GM19193 (cell line): ENCODE data around the gene MTMR10.

Experiments
- POLR2A ChIP-seq: IDR thresholded peaks from 4 replicates; pipeline ENCODE4 v1.6.1; 2011; ENCODE audit not compliant: insufficient read depth, insufficient read length; ENCODE audit errors: extremely low read depth

The MTMR10 gene

DNA sequence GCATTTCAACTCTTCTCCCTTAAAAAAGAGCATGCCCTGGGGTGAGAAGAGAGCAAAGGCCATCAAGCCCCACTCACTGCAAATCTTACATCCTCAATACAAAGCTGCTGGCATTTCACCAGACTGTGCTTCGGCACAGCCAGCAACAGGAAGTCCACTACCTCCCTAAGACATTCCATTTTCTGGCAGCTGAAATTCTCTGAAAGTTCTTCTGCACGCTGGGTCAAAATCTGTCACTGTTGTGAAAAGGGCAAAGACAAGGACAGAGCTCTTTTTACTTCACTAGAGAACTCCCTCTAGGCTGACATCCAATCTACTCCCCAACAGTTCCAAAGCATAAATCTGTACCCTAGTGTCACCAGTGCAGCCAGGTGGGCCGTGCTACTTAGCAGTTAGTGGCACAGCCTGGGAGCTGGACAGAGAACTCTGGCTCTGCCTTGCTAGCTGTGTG, 6.3 kb downstream of the MTMR10 start:
- no peak for TF ChIP-seq POLR2A

DNA sequence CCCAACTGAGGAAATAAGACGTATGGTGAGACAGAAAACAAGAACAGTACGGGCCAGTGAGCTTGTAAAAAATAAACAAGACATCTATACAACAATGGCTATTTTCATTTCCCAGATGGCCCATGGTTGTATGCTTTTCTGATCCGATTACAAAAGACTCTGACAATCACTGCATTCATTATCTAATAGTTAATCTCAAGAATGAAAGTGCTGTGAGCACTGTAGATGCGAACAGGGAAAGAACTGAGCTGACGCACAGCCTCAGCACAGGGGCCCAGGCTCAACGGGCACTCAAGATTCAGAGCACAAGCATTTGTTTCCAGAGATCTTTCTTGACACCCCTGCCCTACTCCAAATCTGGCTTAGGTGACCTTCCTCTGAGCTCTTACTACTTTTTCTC, 6.9 kb downstream of the MTMR10 start:
- TF ChIP-seq POLR2A: no peak

DNA sequence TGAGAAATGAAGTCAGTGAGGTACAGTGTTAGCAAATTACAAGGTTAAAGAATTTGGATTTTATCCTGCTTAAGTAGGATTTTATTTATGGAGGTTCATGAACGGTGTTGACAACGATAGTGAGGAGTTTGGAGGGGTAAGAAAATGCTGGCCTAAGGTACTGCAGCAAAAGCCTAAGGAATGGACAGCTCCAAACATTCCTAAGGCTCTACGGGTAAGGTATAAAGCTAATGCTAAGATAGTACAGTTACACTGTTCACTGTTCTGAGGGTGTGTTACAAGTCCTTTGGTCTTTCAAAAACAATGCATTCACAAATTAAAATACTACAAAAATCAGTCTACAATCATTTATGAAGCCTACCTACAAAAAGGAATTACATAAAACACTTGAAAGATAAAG, 7.3 kb downstream of the MTMR10 start:
- no peak for TF ChIP-seq POLR2A

DNA sequence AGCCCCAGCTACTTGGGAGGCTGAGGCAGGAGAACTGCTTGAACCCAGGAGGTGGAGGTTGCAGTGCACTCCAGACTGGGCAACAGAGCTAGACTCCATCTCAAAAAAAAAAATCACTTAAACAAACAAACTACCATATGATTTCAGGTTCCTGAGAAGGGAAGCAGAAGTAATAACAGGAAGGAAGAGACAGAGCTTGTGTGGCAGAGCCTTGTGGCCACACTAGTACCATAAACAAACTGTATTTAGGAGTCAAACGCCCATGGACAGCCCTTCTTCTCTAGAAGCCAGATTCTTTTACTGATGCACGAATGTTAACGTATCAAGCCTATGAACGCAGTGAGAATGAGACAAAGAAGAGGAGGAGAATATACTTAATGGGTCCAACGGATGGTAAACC, 12.0 kb downstream of the MTMR10 start:
- TF ChIP-seq POLR2A: no peak

DNA sequence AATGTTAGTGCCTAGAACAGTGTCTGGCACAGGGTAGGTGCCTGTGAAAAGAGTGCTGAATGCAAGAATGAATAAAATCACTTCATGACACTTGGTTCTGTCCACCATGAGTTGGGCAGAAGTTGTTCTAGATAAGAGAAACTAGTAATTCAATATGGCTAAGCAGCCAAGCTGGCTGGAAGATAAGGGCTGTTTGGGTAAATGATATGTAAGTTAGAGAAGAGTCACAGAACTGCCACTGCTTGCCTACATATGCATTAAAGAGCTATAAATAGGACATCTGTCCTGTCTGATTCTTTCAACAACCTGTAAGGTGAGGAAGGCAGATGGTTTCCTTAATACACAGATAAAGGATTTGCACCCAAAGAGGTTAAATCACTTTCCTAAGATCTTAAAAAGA, 13.1 kb downstream of the MTMR10 start:
- no peak for TF ChIP-seq POLR2A

DNA sequence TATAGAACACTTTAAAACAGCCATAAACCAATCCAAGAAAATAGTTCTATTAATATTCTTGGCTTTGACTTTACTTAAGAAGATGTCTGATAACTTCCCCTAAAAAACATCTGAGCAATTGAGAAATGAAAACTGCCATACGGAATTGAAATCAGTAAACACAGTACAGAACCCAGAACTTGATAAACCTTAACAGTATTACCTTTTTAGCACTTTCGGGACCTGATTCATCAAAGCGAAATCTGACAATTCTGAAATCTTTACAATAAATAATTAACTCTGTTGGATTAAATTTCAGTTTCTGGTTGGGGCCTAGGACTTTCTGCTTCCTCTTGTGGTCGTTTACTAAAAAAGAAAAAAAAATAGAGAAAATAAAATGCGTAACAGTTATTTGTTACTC, 17.3 kb downstream of the MTMR10 start:
- no peak for TF ChIP-seq POLR2A

DNA sequence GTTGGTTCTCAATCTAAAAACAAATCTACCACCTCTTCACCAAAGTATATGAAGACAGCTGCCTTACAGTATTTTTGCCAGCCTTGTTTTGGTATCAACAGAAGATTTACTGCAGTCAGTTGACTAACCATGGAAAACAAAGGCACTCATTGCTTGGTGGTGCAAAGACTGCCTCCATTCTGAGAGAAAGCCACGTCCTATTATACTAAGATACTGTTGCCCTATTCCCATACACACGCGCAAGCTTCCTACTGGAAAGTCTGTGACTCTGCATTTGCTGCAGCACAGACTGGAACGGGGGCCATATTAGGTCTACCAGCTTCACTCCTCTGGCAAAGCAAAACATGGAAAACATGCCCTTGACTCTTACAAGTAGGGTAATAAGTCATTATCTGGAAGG, 18.0 kb downstream of the MTMR10 start:
- no peak for TF ChIP-seq POLR2A

DNA sequence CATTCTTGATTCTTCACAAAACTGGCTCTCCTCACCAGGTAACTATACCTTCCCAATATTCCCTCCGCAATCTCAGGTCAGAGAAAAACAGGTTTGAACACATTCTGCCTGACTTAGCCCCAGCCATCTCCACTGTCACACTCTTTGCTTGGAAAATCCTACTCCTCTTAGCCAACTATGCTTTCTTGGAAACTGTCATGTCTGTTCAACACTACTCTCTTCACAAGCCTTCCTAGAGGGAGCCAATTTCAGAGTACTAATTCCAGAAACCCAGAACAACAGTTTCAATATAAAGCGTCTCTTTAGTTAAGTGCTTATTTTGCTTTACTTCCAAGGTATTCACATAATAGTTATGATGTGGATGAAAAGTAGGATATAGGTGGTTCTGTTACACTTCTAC, 21.7 kb downstream of the MTMR10 start:
- TF ChIP-seq POLR2A: no peak

DNA sequence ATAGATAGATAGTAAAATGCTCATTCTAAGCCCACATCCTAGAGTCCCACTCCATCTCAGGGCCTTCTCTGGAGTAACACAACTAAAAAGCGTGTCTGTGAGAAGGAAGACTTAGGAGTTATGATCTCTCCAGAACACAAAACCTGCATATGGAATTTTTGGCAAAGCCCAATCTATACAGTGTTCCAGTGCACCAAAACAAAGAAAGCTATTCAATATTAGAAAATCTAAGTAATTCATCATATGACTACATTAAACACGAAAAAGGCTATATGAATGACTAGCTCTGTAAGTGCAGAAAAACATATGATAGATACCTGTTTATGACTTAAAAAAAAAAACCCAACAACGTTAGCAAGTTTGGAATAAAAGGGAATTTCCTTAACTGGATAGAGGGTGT, 27.7 kb downstream of the MTMR10 start:
- TF ChIP-seq POLR2A: no peak

DNA sequence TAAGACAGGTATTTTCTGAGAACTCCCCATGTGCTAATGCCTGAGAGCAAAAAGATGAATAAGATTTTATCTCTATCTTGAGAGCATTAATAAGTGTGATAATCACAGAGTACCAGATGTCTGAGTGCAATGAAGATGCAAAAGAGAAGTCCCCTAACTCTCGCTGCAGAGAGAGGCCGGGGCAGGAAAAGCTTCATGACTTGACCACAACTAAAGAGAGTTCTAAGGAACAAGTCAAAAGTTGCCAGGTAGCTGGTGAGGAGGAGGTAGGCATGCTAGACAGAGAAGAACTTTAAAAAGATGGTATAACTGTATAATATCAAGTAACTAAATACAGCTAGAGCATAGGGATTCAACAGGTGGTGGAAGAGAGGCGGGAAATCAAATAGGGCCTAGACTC, 28.8 kb downstream of the MTMR10 start:
- no peak for TF ChIP-seq POLR2A

DNA sequence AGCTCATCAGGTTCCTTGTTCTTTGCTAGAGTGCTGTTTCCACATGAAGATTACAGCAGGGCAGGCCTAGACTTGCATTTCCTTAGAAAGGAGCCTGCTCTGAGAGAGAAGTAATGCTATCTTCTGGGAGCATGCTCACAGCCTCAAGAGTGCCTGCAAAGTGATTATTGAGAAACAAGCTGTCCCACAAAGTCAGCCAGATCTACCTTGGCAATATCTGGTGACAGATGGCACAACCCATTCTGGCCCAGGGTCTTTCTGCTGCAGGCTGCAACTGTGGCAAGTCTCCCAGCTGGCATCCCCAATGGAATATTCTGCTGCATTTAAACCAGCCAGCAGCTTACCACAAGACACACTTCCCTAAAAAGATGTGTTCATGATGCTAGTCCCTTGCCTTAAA, 29.3 kb downstream of the MTMR10 start:
- TF ChIP-seq POLR2A: no peak

DNA sequence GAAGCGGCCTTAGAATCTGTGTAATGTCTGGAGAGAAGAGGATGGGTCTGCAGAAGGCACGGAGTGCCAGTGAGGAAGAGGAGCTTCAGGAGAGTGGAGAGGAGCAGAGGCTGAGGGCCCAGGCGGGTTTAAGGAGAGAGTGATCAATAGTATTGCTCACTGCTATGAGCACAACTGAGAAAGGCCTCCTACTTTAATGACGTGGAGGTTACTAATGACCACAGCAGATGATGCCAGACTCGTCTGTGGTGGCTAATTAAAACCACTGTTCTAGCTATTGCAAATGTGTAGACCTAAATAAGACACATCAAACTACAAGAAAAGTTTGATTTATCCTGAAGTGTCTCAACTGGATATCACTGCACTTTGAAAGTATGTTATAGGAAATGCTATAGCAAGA, 33.2 kb downstream of the MTMR10 start:
- no peak for TF ChIP-seq POLR2A

DNA sequence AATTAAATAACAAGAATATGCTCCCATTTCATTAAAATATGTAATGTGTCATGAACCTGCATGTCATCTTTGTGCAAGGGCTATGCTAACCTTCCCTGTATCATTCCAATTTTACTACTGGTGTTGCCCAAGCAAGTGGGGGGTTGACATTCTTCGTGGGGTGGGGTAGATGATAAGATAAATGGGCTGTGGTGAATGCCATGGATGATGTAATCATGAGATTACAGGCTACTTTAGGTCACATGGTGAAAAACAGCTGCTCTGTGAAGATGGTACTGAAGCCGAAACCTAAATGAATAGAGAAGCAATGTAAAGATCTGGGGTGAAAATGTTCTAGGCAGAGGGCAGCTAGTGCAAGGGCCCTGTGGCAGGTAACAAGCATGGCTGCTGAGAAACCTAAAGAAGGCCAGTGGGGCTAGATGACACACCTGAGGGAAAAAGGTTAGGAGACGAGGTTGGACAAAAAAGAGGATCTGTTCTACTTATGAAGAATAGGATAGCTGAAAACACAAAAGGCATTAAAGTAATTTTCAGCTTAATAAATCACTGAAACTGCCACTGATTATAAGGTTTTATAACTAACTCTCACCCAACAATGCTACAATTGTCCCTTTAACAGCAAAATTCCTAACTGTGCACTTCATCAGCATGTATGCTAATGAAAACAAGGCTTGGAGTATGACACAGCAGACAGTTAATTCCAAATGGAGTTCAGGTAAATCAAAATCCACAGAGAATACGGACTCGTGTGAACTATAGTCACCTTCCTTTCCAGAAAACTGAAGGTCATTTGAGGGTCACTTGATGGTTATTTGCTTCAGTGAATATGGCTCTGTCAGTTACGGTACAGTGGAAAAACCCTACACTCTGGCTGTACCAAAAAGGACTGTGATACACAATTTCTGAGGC, 35.0 kb downstream of the MTMR10 start:
- TF ChIP-seq POLR2A: no peak

DNA sequence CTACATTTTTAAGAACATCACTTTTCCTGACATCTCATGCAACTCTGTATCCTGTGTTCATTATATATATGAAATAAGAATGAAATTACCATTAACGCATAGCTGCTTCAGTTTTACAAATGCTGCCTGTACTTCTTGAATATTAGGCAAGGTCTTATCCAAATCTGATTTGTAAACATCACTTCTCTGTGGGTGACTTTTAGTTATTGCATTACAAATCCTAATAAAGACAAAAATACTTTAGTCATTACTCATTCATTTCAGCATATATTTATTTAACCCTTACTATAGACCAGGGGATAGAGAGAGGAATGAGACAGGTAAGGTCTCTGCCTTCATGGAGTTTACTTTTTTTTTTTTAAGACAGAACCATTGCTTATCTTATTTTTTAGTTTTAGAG, 36.8 kb downstream of the MTMR10 start:
- no peak for TF ChIP-seq POLR2A

DNA sequence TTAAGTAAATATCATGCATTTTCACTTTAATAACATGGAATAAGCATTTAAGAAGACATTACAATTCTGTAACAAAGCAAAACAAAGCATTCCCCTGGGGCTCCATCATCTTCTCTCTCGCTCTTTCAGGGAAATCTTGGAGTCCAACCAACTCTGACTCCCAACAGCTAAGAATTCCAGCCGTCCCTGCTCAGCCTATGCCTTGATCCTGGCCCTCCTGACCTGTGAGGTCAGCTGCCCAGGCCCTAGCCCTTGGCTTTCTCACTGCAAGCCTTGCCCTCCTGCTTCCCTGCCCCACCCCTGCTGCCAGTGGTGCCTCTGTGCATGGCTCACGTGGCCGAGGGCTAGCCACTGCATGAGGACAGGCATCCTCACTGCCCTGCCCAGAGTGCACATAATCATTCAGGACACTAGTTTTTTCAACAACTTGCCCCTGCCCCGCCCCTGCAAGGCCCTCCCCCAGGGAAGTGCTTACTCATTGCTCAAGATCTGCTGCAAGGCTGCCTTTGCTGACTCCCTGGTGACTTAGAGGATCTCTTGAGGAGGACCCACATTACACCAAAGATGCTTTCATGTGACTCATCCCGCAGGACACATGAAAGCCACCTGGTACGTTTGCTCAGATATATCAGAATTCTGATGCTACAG, 37.6 kb downstream of the MTMR10 start:
- no peak for TF ChIP-seq POLR2A

DNA sequence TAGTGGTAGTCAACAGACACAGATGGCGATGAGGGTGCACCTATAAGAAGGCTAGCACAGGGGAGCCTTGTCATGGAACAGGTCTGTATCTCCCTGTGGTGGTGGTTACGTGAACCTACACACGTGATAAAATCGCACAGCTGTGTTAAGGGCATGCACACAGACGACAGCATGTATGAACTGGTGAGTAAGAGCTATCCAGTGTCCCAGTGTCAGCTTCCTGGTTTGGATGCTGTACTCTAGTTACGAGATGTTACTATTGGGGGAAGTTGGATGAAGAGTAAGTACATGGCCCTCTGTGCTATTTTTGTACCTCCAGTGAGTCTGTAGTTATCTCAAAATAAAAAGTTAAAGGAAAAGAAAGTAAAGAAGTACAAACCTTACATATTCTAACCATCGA, 38.2 kb downstream of the MTMR10 start:
- TF ChIP-seq POLR2A: no peak
